Activated CD8-positive, alpha-beta memory T cell treated with anti-CD3 and anti-CD28 coated beads, Interleukin-2, amount 50 U/mL, for 1 hour (primary cell): ENCODE results near the gene NOX5.

Source experiments
- DNase-seq: peaks from one replicate; pipeline ENCODE4 v3.0.0-alpha.2; 2020; ENCODE audit errors: extremely low read depth

The NOX5 gene

DNA sequence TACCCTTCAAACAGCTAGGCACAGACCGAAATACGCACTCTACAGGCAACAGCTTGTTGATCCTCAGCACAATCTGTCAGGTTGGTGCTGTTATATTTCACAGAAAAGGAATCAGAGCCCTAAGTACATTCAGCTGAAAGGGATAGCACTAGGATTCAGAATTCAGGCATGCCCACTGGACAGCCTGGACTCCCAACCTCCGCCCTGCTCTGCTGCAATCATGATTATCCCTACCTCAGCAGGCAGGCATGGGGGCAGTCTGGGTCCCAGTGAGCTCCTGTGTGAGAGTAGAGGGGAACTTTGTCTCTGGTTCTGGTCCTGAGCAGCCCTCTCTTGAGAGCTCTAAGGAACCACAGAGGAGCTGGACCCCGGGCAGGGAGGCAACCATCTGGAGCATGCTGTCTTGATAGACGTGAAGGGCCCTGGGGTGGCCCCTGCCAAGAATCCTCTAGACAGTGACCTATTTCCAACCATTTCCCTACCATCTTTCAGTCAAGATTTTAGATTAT is 23.4 kb upstream of the NOX5 start:
- no peak for DNase-seq

- DNase-seq, result no peak
These were observed 22.8 kb upstream of the NOX5 start for GRCh38 chr15:68991723-68992122.

GRCh38 chr15:68992696-68993095 is 21.8 kb upstream of the NOX5 start:
- no peak for DNase-seq

DNA sequence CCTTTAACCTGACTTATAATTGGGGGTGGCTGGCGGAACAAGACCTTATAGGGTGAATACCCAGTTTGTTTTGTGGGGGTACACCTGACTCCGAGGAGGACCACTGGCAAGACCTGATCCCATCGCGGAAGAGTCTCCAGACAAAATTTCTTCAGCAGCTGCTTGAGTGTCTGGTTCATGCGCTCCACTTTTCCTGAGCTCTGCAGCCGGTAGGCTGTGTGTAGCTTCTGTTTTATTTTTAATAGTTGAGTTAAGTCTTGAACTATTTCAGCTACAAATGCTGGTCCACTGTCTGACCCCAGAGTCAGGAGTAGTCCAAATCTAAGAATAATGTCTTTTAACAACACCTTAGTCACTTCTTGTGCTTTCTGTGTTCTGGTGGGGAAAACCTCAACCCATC is 21.2 kb upstream of the NOX5 start:
- no peak for DNase-seq

GRCh38 chr15:68994149-68994548 is 20.3 kb upstream of the NOX5 start:
- DNase-seq, result no peak

DNA sequence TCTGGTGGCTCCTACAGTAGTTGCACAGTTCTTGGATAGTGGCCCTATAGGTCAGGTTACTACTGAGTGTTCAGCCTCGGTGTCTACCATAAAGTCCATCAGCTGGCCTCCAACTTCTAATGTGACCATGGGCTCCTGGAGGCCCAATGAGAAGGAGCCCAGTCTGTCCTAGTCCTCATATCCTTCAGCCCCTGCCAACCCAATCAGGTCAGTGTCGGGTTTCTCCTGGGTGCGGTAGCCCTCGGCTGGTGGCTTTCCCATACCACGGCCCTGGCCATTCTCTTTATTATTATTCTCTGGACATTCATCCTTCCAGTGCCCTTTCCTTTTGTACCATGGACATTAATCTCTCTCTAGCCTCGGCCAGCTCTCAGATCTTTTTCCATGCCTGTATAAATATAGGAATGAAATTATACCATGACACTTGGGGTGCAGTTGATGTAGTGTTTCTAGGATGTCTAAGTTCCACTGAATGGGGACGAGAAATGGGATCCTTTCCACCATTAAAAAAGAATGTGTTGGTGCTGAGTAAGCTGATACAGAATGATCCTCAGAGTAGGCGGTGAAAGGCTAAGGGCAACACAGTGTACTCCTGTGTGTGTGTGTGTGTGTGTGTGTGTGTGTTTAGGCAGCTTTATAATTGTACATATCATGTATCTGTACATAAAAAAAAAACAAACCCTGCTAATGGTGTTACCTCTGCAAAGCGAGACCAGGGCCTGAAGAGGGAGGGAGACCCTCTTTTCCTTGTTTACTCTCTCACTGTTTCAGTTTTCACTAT is 19.3 kb upstream of the NOX5 start:
- DNase-seq, result no peak

DNA sequence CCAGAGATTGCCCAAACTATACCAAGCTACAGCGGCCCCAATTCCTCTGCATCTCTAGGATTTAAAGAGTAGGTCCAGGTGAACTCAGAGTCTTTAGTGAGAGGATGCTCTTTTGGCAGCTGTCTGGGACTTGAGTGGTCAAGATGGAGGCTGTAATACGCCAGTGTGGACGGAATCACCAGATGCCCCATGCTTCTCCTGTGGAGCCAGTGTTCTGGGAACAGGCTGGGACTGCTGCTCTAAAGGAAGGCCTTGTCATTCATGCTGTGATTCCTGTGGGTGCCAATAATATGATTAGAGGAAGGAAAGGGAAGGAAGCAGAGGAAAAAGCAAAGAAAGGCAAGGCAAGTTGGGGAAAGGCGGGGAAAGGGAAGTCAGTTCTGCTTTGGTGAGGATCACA is 17.4 kb upstream of the NOX5 start:
- DNase-seq, result no peak

- DNase-seq, result no peak
These were observed 16.3 kb upstream of the NOX5 start for GRCh38 chr15:68997930-68998777.

DNA sequence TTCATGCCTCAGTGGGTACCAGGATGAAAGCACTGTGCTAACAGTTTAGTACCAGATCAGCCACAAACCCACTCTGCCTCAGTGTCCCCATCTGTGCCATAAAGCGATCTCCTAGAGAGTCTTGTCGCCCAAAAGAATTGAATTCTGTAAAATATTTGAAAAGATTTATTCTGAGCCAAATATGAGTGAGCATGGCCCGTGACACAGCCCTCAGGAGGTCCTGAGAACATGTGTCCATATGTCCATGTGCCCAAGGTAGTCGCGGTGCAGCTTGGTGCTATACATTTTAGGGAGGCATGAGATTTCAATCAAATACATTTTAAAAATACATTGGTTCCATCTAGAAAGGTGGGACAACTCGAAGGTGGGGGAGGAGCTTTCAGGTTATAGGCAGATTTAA is 15.4 kb upstream of the NOX5 start:
- no peak for DNase-seq

DNA sequence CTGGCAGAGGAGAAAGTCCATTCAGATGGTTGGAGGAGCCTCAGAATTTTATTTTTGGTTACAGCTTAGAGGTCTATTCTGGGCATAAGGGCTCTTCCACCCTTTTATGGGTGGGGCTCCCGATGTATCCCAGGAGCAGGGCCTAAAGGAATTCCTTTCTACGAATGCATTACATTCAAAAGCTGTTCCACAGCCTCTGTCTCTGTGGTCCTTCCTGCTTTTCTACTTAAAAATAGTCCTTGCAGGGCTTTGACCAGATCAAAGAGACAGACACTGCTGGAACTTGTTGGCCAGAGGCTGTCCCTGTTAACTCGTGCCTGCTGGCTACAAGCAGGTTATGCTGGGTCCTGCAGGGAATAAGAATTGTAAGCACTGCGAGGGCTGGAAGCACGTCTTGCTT is 14.4 kb upstream of the NOX5 start:
- no peak for DNase-seq

DNA sequence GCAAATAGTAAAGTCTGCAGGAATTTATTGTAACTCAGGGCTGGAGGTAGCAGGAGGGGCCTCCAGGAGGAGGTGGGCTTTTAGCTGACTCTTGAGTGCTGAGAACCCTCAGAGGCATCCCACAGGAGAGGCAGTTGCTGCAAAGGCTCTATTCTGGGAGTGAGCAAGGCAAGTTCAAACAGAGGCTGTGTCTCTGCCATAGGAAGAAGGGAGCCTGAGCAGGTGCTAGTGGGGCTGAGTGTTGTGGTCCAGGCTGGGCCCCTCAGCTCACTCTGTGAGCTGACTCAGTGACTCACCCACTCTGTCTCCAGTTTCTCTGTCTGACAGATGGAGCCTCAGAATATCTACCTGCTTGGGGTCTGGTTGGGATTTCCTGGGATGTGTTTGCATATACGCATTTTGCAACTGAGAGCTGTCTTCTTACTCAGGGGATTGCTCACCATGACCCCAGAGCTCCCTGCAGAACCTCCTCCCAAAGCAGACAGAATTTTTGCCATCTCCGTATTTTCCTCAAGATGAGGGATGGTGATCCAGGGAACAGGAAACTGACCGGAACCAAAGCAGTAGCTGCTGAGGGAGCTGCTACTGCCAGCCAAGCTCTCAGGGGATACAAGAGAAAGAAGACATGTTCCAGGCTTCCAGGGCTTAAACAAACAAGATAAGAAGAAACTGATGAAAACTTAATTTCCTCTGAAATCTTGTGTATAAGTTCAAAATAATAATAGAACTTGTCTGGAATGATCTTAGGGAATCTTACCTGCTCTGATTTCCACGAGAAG is 13.6 kb upstream of the NOX5 start:
- no peak for DNase-seq

DNA sequence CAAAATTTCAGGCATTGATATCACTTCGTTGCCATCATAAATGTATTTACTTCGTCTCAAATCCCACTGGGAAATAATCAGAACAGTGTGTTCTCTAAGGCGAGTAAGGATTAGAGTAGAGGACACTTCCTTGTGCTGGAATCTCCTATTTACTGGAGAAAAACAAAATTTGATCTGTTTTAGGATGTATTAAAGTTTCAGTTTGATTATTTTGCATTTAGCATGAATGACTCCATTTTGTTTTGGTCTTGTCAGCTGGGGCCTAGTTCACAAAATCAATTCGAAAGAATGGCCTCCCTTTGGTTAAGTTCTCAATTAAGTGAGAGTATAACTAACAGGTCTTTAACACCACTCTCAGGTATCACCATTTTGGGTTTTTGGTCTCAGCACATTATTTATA is 11.7 kb upstream of the NOX5 start:
- no peak for DNase-seq

- DNase-seq, result no peak
These were observed 10.5 kb upstream of the NOX5 start for GRCh38 chr15:69004011-69004410.

GRCh38 chr15:69008056-69008455 is 6.4 kb upstream of the NOX5 start:
- DNase-seq, result no peak

GRCh38 chr15:69009341-69009740 is 5.2 kb upstream of the NOX5 start:
- no peak for DNase-seq

DNA sequence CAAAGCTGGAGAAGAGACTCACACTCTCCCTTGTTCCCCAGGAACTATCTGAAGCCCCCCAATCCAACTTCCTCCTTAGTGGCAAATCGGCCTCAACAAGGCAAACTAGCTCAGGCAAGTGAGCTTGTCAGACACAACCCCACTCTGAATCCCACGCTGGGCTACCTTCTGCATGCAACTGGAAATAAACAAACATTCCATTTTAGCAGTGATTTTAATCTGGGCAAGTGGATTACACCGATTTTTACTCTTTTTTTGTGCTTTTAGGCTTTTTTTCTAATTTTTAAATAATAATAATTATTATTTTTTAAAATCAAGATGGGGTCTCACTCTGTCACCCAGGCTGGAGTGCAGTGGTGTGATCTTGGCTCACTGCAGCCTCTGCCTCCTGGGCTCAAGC is 2.9 kb upstream of the NOX5 start:
- DNase-seq, result no peak

- no peak for DNase-seq
These were observed 1.6 kb upstream of the NOX5 start for GRCh38 chr15:69012761-69013364.

DNA sequence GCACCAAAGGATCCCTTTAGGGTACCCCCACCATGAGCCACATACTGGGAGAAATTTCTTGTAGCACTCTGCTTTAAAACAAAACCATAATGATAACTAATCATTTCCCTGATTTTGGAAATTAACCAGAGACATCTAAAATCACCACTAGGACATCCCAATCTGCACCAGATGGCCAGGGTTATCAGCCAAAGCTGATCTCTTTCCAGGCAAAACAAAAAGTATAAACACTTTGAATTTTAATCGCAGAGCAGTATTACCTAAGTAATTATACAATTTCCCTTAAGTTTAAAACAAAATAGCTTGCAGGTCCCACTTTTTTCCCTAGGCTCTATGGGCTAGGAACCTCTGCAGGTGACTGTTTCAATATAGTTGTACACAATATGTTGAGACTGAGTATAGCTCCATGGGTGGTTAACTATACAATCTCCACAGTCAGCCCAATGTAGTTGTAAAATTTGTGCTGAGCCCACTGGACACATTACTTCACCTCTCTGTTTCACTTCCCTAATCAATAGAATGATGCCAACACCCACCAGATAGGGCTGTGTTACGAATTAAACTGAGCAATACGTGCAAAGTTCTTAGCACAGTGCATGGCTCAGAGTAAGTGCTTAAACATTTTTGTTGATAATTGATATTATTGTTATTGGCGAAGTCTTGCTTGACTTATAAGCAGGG is 629 bp upstream of the NOX5 start:
- DNase-seq, result no peak

DNA sequence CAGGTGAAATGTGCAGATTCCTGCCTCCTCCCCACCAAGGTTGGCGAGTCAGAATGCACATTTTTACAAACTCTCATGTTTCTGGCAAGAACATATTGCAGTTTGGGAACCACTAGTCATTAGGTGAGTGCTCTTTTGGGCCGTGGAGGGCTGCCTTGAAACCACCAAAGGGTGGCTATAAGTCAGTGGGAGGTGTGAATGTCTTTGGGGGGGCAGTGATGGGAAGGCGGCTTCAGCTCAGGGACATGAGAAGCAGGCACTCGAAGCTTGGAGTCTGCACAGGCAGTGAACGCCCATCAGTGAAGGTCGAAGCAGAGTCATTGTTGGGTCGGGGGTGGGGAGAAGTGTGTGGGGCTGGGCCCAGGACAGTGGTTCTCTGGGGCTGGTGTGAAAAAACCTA is 1.1 kb downstream of the NOX5 start:
- no peak for DNase-seq

DNA sequence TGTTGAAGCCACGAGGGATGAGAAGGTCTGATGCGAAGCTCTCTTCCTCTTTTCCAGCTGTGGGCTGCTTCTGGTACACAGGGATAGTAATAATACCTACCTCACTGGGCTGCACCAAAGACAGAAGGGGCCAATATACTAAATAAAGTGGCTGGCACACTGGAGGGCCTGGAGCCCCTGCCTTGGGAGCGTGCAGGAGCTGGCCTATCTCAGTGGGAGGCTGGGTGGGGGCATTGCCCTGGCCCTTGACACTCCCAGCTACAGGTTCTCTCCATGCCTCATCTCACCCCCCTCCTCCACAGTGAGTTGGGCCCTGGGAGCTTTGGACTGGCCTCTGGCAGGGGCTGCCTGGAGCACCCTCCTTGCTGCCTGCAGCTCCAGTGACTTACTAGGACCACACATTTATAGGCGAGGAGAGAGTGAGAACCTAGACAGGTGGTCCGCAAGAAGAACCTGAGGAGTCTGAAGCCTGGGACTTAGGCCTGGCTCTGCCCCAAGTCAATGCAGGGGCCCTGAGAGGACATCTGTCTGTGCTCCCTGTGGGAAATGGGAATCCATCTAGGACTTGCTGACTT is 1.6 kb downstream of the NOX5 start:
- no peak for DNase-seq

DNA sequence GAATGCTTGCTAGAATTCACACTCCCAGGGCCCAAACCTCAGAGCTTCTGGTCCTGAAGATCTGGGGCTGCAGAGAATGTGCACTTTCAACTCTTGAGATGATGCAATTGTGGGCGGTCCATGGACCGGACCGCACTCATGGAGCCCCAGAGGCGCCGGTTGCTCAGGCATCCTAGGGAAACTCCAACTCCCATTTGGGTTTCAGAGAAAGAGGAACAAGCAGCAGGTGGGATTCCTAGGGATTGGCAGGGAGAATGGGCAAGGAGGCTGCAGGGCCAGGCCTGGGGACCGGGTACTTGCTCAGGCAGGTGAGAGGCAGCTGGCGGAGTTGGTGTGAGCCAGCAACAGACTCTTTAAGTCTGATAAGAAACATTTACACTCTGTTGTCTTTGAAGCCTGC is 3.5 kb downstream of the NOX5 start:
- no peak for DNase-seq
